Upper lobe of left lung (tissue), 6 donors: Measurements from ENCODE around the gene TNFAIP6. TPM values are rescaled to one million over a fixed set of nuclear protein-coding genes. Genes with fewer than 3 reads are reported as not detected.

Experiments
- ATAC-seq, 2 donors: fragments of 200-7000 bp; cut with Tn5 transposase; one replicate each; pipeline ENCODE4 v1.9.1; 2022; ENCODE audit warnings: mild to moderate bottlenecking in 2 of 2, moderate library complexity in 2 of 2; ENCODE audit not compliant: low FRiP score in 2 of 2
- DNase-seq, 2 donors: peaks; one replicate each; pipeline ENCODE4 v3.0.0-alpha.2; 2019 to 2020
- H3K27ac ChIP-seq, 4 donors: fragments of 200-600 bp; sonication (generic); one replicate each; pipeline ENCODE4 v1.5.1; 2016 to 2019
- H3K27me3 ChIP-seq, 4 donors: fragments of 200-600 bp; sonication (generic); one replicate each; pipeline ENCODE4 v1.5.1; 2017 to 2019
- H3K36me3 ChIP-seq, 4 donors: fragments of 200-600 bp; sonication (generic); one replicate each; pipeline ENCODE4 v1.5.1; 2016 to 2019
- H3K4me1 ChIP-seq, 4 donors: fragments of 200-600 bp; sonication (generic); one replicate each; pipeline ENCODE4 v1.5.1; 2018 to 2019
- H3K4me3 ChIP-seq, 4 donors: fragments of 200-600 bp; sonication (generic); one replicate each; pipeline ENCODE4 v1.5.1; 2017 to 2019; ENCODE audit warnings: mild to moderate bottlenecking in 2 of 4, moderate library complexity in 1 of 4
- H3K9me3 ChIP-seq, 4 donors: fragments of 200-600 bp; sonication (generic); one replicate each; pipeline ENCODE4 v1.5.1; 2018 to 2019
- EP300 ChIP-seq, 4 donors: sonication (generic); formaldehyde crosslinking; IDR thresholded peaks; one replicate each; pipeline ENCODE4 v1.5.1; 2017; ENCODE audit warnings: antibody characterized with exemption in 4 of 4, control low read depth in 2 of 4
- POLR2A ChIP-seq, 4 donors: fragments of 450-650 bp; IDR thresholded peaks; one replicate each; pipeline ENCODE4 v1.5.1; 2016 to 2017; ENCODE audit warnings: antibody characterized with exemption in 4 of 4, mild to moderate bottlenecking in 2 of 4
- POLR2AphosphoS5 ChIP-seq, 2 donors: sonication (generic); formaldehyde crosslinking; IDR thresholded peaks; one replicate each; pipeline ENCODE4 v1.5.1; 2017; ENCODE audit warnings: antibody characterized with exemption in 2 of 2
- WGBS, 2 donors: methylation state at CpG; one replicate each; pipeline ENCODE4 v1.1.5; 2017 to 2018; 5-methylcytosine and 5-hydroxymethylcytosine counted together
- total RNA-seq, 6 donors: library from RNA; depleted of rRNA in 4 of 6; stranded (reverse); fragments of >200 nt in 4 of 6; gene quantifications; one replicate each; pipeline versions ENCODE4 v1.1.0 to v1.2.1, GENCODE V29; 2016 to 2021
- TF ChIP-seq, protein P1 (sequence below), 6 experiments: fragments of 450-650 bp in 4 of 6; fragments of 200-600 bp in 2 of 6; sonication (generic) in 2 of 6; IDR thresholded peaks; one replicate each; pipeline ENCODE4 v1.5.1; 2016 to 2019; ENCODE audit warnings: antibody characterized with exemption in 6 of 6
- donor health status: DM: no; HTN: no; CAD: no; lungs with moderate emphysema.
- donor health status: DM: no; HTN: yes; CAD: no; lungs with severe emphysema.

TNFAIP6 gene
- total RNA-seq, 6 donors from 2014 or later = 0.78 to 8.1 (median 2.2) TPM

DNA sequence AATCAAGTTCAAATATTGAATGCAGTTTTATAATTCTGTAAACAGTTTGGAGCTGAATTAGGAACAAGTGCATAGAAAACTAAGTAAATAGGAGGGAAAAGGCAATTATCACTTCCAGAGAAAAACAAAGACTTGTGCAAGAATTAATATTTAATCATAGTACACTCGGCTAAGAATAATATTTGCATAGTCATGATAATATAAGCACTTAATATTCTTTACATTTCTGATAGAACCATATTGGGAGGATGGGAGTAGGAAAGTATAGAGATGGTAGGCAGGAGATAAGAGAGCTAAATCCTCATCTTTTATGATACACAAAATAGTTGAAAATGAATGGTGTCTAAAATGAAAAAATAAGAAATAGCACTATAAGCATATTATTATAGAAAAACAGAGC is 27.4 kb upstream of the TNFAIP6 start:
- 41 to 49% methylated on average over 1 of the region's 1 CpG for WGBS, 2 donors
- no peaks in the 10 kb centered on the region for H3K36me3 ChIP-seq
- DNase-seq (no peak), ATAC-seq (no peak)
- H3K9me3 ChIP-seq = no peaks in the 10 kb centered on the region
- no peak overlapping the region for H3K4me3 ChIP-seq
- no peak for TF ChIP-seq POLR2A (IDR thresholded peaks at IDR 0.05)
- TF ChIP-seq POLR2AphosphoS5 (IDR thresholded peaks at IDR 0.05) = no peak
- no peak for TF ChIP-seq EP300 (IDR thresholded peaks at IDR 0.05)
- TF ChIP-seq, protein P1, sequence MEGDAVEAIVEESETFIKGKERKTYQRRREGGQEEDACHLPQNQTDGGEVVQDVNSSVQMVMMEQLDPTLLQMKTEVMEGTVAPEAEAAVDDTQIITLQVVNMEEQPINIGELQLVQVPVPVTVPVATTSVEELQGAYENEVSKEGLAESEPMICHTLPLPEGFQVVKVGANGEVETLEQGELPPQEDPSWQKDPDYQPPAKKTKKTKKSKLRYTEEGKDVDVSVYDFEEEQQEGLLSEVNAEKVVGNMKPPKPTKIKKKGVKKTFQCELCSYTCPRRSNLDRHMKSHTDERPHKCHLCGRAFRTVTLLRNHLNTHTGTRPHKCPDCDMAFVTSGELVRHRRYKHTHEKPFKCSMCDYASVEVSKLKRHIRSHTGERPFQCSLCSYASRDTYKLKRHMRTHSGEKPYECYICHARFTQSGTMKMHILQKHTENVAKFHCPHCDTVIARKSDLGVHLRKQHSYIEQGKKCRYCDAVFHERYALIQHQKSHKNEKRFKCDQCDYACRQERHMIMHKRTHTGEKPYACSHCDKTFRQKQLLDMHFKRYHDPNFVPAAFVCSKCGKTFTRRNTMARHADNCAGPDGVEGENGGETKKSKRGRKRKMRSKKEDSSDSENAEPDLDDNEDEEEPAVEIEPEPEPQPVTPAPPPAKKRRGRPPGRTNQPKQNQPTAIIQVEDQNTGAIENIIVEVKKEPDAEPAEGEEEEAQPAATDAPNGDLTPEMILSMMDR (IDR thresholded peaks at IDR 0.05) = no peak
- peaks cover 0 to 6% (median 0%) of the 10 kb centered on the region in 4 donors for H3K4me1 ChIP-seq
- H3K27me3 ChIP-seq = no peaks in the 10 kb centered on the region
- H3K27ac ChIP-seq = no peak overlapping the region

DNA sequence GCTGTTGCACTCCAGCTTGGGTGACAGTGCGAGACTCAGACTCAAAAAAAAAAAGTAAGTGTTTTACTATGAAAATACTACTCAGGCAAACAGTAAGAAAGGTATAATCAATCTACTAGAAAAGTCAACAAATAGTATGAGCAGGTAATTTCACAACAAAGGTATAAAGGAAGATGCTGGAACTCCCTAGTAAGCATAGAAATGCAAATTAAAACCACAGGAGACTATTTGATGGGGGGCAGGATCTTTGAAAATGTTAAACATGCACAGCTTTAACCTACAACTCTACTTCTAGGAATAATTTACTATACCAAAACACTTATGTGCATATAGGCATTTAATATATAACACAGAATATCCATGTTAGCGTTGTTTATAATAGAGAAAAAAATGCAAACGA is 24.3 kb upstream of the TNFAIP6 start:
- ATAC-seq = no peak
- H3K9me3 ChIP-seq = no peaks in the 10 kb centered on the region
- H3K36me3 ChIP-seq = no peaks in the 10 kb centered on the region
- no peak overlapping the region for H3K27ac ChIP-seq
- DNase-seq = no peak
- 81 to 82% methylated on average over 3 of the region's 3 CpGs for WGBS, 2 donors
- peaks cover 0 to 6% (median 3%) of the 10 kb centered on the region in 4 donors for H3K4me1 ChIP-seq
- H3K27me3 ChIP-seq = no peaks in the 10 kb centered on the region
- TF ChIP-seq POLR2A (IDR thresholded peaks at IDR 0.05) (no peak), EP300 (IDR thresholded peaks at IDR 0.05) (no peak), POLR2AphosphoS5 (IDR thresholded peaks at IDR 0.05) (no peak)
- TF ChIP-seq, protein P1 (IDR thresholded peaks at IDR 0.05) = no peak
- no peak overlapping the region for H3K4me3 ChIP-seq

DNA sequence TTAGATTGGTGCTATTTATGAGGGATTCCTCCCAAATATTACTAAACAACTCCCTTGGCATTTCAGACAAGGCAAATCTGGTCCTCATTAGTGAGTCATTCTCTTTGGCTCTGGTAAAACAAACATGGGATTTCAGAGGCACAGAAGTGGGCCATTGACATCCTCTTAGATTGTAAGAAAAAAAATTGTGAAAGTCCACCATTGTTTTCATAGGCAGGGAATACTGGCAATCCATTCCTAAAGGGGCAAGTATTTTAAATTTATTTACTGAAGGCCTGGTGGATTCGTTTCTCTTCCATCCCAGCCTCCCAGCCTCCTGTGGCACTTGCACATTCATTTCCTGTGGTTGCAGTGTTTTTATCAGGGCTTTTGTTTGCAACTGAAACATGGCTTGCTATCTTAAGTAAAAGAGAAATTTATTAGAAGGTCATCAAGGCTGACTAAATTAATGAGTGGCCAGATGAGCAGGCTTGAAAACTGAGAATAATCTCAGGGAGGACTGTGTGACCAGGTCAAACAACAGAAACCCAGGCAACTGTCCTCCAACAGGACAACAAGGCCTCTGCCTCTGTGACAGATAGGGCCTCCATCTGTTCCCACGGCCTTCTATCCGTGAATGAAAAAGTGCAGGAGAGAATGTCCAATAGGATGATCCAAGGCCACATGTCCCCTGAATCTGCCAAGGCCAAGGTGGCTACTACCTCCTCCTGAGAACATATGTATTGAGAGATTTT is 23.1 kb upstream of the TNFAIP6 start:
- ATAC-seq (peak in 1 of 2 donors; percentile 84), DNase-seq (no peak)
- WGBS, 2 donors = 52 to 54% methylated on average over 3 of the region's 3 CpGs
- Histone ChIP-seq H3K9me3 (no peaks in the 10 kb centered on the region), H3K27me3 (no peaks in the 10 kb centered on the region), H3K36me3 (no peaks in the 10 kb centered on the region), H3K27ac (peak overlapping the region in 1 of 4 donors; percentile 6), H3K4me3 (no peak overlapping the region), H3K4me1 (peaks cover 0 to 6% (median 3%) of the 10 kb centered on the region in 4 donors)
- no peak for TF ChIP-seq POLR2A (IDR thresholded peaks at IDR 0.05)
- TF ChIP-seq EP300 (IDR thresholded peaks at IDR 0.05) = no peak
- no peak for TF ChIP-seq POLR2AphosphoS5 (IDR thresholded peaks at IDR 0.05)
- TF ChIP-seq, protein P1 (IDR thresholded peaks at IDR 0.05) = no peak

DNA sequence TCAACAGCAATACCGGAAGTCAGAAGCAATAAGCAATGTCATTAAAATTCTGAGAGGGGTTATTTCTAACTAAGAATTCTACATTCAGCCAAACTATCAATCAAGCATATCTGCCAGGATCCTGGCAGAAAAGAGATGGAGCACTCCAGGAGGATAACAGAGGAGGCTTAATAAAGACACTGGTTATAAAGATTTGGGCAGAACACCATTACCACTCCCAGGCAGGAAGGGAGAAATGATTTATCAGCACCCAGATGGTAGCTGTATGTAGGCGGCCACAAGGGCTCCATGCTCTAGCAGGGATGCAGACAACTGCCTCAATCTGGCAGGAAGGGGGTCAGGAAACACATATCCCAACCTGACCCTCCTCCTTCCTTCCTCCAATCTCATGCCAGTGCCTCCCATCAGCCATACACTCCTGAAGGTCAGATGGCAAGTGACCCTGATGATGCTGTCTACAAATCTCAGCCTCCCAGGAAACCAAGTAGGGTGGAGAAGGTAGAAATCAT is 20.5 kb upstream of the TNFAIP6 start:
- H3K4me3 ChIP-seq = no peak overlapping the region
- no peaks in the 10 kb centered on the region for H3K27me3 ChIP-seq
- peaks cover 0 to 6% (median 3%) of the 10 kb centered on the region in 4 donors for H3K4me1 ChIP-seq
- ATAC-seq = no peak
- TF ChIP-seq, protein P1 (IDR thresholded peaks at IDR 0.05) = no peak
- no peak for TF ChIP-seq POLR2AphosphoS5 (IDR thresholded peaks at IDR 0.05)
- TF ChIP-seq EP300 (IDR thresholded peaks at IDR 0.05) = no peak
- TF ChIP-seq POLR2A (IDR thresholded peaks at IDR 0.05) = no peak
- H3K27ac ChIP-seq = no peak overlapping the region
- H3K9me3 ChIP-seq = no peaks in the 10 kb centered on the region
- H3K36me3 ChIP-seq = no peaks in the 10 kb centered on the region
- no peak for DNase-seq
- 45 to 64% methylated on average over 2 of the region's 2 CpGs for WGBS, 2 donors
